Neural cell (in vitro differentiated cells): ENCODE data around the gene CTNNBL1.

Experiments
- POLR2AphosphoS5 ChIP-seq: IDR thresholded peaks from 2 replicates; pipeline ENCODE4 v1.6.1; 2012
- TF ChIP-seq, protein P1 (sequence below): fragments of 450-650 bp; IDR thresholded peaks from 2 replicates; pipeline ENCODE4 v1.5.1; 2014; ENCODE audit warnings: antibody characterized with exemption, mild to moderate bottlenecking, moderate library complexity; ENCODE audit not compliant: poor library complexity, severe bottlenecking

DNA sequence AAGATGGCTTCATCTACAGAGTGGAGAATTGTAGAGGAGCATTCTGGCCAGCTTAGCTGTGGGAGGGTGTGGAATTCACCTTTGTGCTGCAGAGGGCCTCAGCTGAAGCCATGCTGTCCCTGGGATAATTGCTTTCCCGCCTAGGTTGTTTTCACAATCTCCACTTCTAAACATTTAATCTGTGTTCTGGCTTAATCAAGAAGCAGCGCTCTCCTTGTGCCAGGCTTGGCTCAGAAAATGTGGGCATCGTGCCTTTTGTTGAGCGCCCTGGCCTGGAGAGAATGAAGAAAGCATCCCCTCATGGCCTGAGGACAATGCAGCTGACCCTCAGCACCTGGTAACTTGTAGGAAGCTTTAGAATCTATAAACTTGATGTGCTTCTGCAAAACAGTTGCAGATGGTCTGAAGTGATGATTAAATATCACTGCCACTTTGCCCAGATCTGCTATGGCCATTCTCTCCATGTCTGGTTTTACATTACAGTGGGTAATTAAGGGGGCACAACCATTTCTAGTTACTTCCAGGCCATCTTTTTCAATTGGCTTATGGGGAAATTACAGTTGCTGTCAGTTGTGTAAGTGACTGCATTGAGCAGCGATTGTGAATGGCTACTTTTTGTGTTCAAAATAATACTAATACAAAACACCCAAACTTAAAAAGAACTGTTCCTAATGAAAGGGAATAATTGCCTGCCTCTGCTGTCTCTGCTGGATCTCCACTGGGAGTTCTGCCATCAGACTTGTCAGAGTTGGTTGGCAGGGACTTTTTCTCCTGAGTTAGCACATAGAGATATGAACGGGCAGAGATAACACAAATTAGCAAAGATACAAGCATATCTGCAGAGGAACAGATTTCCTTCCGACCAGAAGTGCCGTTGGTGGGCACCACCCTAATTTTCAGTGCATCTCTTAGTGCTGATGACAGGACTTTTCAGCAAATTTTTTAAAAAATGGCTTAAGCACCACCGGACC is 18.4 kb downstream of the CTNNBL1 start:
- TF ChIP-seq, protein P1, sequence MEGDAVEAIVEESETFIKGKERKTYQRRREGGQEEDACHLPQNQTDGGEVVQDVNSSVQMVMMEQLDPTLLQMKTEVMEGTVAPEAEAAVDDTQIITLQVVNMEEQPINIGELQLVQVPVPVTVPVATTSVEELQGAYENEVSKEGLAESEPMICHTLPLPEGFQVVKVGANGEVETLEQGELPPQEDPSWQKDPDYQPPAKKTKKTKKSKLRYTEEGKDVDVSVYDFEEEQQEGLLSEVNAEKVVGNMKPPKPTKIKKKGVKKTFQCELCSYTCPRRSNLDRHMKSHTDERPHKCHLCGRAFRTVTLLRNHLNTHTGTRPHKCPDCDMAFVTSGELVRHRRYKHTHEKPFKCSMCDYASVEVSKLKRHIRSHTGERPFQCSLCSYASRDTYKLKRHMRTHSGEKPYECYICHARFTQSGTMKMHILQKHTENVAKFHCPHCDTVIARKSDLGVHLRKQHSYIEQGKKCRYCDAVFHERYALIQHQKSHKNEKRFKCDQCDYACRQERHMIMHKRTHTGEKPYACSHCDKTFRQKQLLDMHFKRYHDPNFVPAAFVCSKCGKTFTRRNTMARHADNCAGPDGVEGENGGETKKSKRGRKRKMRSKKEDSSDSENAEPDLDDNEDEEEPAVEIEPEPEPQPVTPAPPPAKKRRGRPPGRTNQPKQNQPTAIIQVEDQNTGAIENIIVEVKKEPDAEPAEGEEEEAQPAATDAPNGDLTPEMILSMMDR, result no peak
- no peak for TF ChIP-seq POLR2AphosphoS5
